Loucy (cell line): ENCODE results near the gene NKX1-1.

Source experiments
- H2AFZ ChIP-seq: fragments of 200-600 bp; sonication (generic); 2 replicates; pipeline ENCODE4 v1.6.0; 2016; ENCODE audit warnings: antibody characterized with exemption, mild to moderate bottlenecking, low read length, moderate library complexity
- H3F3A ChIP-seq: fragments of 200-600 bp; 2 replicates; pipeline ENCODE4 v1.6.0; 2016; ENCODE audit warnings: antibody characterized with exemption, low read depth, mild to moderate bottlenecking
- H3K27me3 ChIP-seq: fragments of 200-600 bp; sonication (generic); 2 replicates; pipeline ENCODE4 v1.6.1; 2014; ENCODE audit warnings: low read length, mild to moderate bottlenecking; ENCODE audit not compliant: insufficient read depth, poor library complexity, severe bottlenecking
- H3K36me3 ChIP-seq: fragments of 200-600 bp; sonication (generic); 2 replicates; pipeline ENCODE4 v1.6.1; 2016; ENCODE audit warnings: low read length; ENCODE audit not compliant: insufficient read depth
- H3K4me1 ChIP-seq: fragments of 200-600 bp; sonication (generic); 2 replicates; pipeline ENCODE4 v1.5.1; 2014; ENCODE audit warnings: low read length, mild to moderate bottlenecking; ENCODE audit not compliant: insufficient read depth, poor library complexity, severe bottlenecking
- H3K4me2 ChIP-seq: fragments of 200-600 bp; sonication (generic); 2 replicates; pipeline ENCODE4 v1.6.0; 2014; ENCODE audit warnings: antibody characterized with exemption, low read length, low read depth, mild to moderate bottlenecking; ENCODE audit not compliant: poor library complexity, severe bottlenecking
- H3K4me3 ChIP-seq: fragments of 200-600 bp; sonication (generic); 2 replicates; pipeline ENCODE4 v1.5.1; 2014; ENCODE audit warnings: low read length, mild to moderate bottlenecking, mixed read lengths; ENCODE audit not compliant: poor library complexity, severe bottlenecking
- H3K79me2 ChIP-seq: fragments of 200-600 bp; sonication (generic); 2 replicates; pipeline ENCODE4 v1.6.1; 2014; ENCODE audit warnings: low read length; ENCODE audit not compliant: insufficient read depth
- H3K9ac ChIP-seq: fragments of 200-600 bp; sonication (generic); 2 replicates; pipeline ENCODE4 v1.6.0; 2014; ENCODE audit warnings: mild to moderate bottlenecking, low read depth, low read length, moderate library complexity; ENCODE audit not compliant: poor library complexity, severe bottlenecking
- H3K9me2 ChIP-seq: fragments of 200-600 bp; sonication (generic); replicated peaks from 2 replicates; pipeline ENCODE4 v1.6.1; 2016; ENCODE audit warnings: low read depth, low read length, mixed read lengths
- H3K9me3 ChIP-seq: fragments of 200-600 bp; sonication (generic); 2 replicates; pipeline ENCODE4 v1.6.1; 2014; ENCODE audit warnings: mild to moderate bottlenecking, antibody characterized with exemption, low read length, low read depth; ENCODE audit not compliant: insufficient read depth
- H4K20me1 ChIP-seq: fragments of 200-600 bp; sonication (generic); 2 replicates; pipeline ENCODE4 v1.6.0; 2014; ENCODE audit warnings: antibody characterized with exemption, low read length, mild to moderate bottlenecking; ENCODE audit not compliant: insufficient read depth, poor library complexity, severe bottlenecking
- EZH2phosphoT487 ChIP-seq: fragments of 200-600 bp; IDR thresholded peaks from 2 replicates; pipeline ENCODE4 v1.6.1; 2018; ENCODE audit warnings: antibody characterized with exemption, mild to moderate bottlenecking, moderate library complexity, borderline replicate concordance
- TF ChIP-seq, protein P1 (sequence below): fragments of 200-600 bp; sonication (generic); conservative IDR thresholded peaks from 2 replicates; pipeline ENCODE4 v1.5.1; 2014; ENCODE audit warnings: mild to moderate bottlenecking, antibody characterized with exemption, low read length

NKX1-1 gene

DNA sequence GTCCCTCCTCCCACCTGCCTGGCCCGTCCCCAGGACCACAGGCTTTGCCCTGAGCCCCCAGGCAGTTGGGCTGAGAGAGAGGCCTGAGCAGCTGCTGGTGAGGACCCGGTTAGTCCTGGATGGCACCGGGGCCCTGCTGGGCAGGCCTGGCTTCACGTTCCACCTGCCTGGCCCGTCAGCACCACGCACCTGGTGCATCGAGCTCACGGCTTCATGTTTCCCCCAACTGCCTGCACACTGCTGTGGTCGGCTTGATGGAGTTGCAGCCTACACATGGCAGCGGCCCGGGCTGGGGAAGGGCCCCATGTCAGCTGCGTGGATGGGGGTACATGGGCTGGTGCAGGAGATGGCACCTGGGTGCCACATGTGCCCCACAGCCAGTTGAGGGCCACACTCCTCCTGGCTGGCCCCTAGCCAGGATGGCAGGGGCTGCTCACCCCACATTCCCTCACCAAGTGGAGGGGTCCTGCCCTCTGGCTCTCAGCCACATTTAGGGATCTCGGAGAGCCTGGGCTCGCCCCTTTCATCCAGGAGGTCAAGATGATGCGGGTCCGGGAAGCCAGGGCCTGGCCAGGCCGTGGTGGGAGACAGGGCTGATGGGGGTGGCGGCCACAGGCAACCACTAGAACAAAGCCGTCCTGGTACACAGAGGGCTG, 28.5 kb downstream of the NKX1-1 start:
- H3K4me1 ChIP-seq = no peaks in the 10 kb centered on the region

DNA sequence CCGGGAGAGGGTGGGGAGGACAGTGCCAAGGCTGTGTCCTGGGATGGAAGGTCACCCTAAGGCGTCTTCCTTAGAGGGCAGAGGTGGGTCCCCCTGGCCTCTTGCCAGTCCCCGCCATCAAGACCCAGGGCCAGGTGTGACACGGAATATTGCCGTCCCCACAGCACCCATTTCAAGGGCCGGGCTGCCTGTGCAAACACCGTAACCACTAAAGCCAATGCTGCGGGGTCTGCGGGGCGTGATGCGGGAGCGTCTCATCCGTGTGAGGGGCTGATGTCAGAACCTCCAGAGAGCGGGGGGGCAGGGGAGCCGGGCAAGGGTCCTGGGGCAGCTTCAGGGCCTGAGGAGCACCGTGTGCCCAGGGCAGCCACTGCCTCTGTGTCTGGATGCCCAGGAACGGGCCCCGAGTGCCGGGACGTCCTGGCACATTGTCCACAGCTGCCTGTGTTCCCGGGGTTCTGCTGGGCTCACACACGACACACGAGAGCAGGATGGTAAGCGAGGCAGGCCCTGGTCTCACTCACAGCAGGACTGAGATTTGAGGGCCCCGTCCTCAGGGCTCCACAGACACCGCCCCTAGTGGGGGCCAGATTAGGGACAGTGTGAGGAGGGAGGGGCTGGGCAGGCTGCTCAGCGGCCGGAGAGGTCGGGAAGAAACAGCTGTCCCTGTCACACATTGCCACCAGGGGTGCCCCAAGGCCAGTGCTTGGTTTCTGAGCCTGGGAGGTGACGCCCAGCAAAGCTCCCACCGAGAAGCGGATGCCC, 29.2 kb downstream of the NKX1-1 start:
- Histone ChIP-seq H3K4me2 (no peak overlapping the region), H3K36me3 (no peaks in the 10 kb centered on the region; the same call in 1 of the 2 replicates), H3K9me2 (no peaks in the 10 kb centered on the region), H3K9me3 (no peaks in the 10 kb centered on the region), H3K4me3 (no peak overlapping the region), H4K20me1 (no peaks in the 10 kb centered on the region), H3K4me1 (no peaks in the 10 kb centered on the region), H3K27me3 (no peaks in the 10 kb centered on the region), H3K9ac (no peak overlapping the region), H3K79me2 (no peaks in the 10 kb centered on the region), H2AFZ (no peak overlapping the region), H3F3A (no peaks in the 10 kb centered on the region)
- TF ChIP-seq, protein P1, sequence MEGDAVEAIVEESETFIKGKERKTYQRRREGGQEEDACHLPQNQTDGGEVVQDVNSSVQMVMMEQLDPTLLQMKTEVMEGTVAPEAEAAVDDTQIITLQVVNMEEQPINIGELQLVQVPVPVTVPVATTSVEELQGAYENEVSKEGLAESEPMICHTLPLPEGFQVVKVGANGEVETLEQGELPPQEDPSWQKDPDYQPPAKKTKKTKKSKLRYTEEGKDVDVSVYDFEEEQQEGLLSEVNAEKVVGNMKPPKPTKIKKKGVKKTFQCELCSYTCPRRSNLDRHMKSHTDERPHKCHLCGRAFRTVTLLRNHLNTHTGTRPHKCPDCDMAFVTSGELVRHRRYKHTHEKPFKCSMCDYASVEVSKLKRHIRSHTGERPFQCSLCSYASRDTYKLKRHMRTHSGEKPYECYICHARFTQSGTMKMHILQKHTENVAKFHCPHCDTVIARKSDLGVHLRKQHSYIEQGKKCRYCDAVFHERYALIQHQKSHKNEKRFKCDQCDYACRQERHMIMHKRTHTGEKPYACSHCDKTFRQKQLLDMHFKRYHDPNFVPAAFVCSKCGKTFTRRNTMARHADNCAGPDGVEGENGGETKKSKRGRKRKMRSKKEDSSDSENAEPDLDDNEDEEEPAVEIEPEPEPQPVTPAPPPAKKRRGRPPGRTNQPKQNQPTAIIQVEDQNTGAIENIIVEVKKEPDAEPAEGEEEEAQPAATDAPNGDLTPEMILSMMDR = no peak
- TF ChIP-seq EZH2phosphoT487 = no peak

More for the DNA sequence above, 28.5 kb downstream of the NKX1-1 start:
- H3K9me3 ChIP-seq = no peaks in the 10 kb centered on the region
- no peaks in the 10 kb centered on the region for H4K20me1 ChIP-seq
- no peak for TF ChIP-seq EZH2phosphoT487
- TF ChIP-seq, protein P1 = no peak
- no peaks in the 10 kb centered on the region for H3K27me3 ChIP-seq
- H3K4me3 ChIP-seq = no peak overlapping the region
- H3K9me2 ChIP-seq = no peaks in the 10 kb centered on the region
- no peaks in the 10 kb centered on the region for H3F3A ChIP-seq
- no peaks in the 10 kb centered on the region for H3K79me2 ChIP-seq
- no peak overlapping the region for H3K4me2 ChIP-seq
- no peak overlapping the region for H2AFZ ChIP-seq
- no peaks in the 10 kb centered on the region; the same call in 1 of the 2 replicates for H3K36me3 ChIP-seq
- no peak overlapping the region for H3K9ac ChIP-seq

DNA sequence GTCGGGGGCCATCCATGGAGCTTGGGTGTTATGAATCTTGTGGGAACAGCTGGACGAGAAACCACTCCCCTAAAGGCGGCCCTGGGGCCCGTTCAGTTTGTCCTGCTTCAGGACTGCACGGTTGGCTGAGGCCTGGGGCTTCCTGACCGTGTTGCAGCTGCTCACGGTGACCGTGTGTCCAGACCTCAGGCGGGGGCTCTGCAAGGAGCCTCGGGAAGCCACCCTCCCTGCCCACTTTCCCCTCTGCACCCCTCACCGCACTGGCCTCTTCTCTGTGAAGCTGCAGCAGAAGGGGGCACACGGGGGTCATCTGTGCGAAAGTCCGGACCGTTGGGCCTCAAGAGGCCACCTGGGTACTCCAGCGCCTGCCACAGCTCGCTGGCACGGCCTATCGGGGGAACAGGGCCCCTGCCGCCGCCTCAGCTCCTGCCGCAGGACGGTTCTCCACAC, 29.8 kb downstream of the NKX1-1 start:
- no peak overlapping the region for H3K9ac ChIP-seq

More for the DNA sequence above, 29.8 kb downstream of the NKX1-1 start:
- H3F3A ChIP-seq = no peaks in the 10 kb centered on the region
- no peaks in the 10 kb centered on the region for H4K20me1 ChIP-seq
- TF ChIP-seq, protein P1 = no peak
- no peak for TF ChIP-seq EZH2phosphoT487
- no peak overlapping the region for H3K4me3 ChIP-seq
- H3K79me2 ChIP-seq = no peaks in the 10 kb centered on the region
- H3K36me3 ChIP-seq = no peaks in the 10 kb centered on the region; the same call in 1 of the 2 replicates
- H3K27me3 ChIP-seq = no peaks in the 10 kb centered on the region
- no peak overlapping the region for H2AFZ ChIP-seq
- no peaks in the 10 kb centered on the region for H3K9me3 ChIP-seq
- no peak overlapping the region for H3K4me2 ChIP-seq
- no peaks in the 10 kb centered on the region for H3K9me2 ChIP-seq
- no peaks in the 10 kb centered on the region for H3K4me1 ChIP-seq
